HepG2 (cell line): Measurements from ENCODE around the gene KRT84. TPM values are rescaled to one million over a fixed set of nuclear protein-coding genes. Genes with fewer than 3 reads are reported as not detected.

Experiments
- ATAC-seq: fragments of 200-7000 bp; cut with Tn5 transposase; 3 replicates; pipeline ENCODE4 v1.9.1; 2020; ENCODE audit warnings: mild to moderate bottlenecking, moderate library complexity
- BruUV-seq: library from RNA; stranded (reverse); fragments of 400-500 nt; replicated peaks from 2 replicates; lab custom pipeline; 2021; lab: Mats Ljungman, UMichigan
- CTCF ChIA-PET: fragments of 300-600 bp; formaldehyde crosslinking; extraction: SDS; loops from one replicate; lab custom pipeline; 2021; ENCODE audit warnings: low total read pairs, inconsistent platforms, low intra/inter-chr PET ratio; lab: Yijun Ruan, JAX
- POLR2A ChIA-PET: fragments of 350-600 bp; sonication (Branson Sonifier 250); formaldehyde crosslinking; loops from one replicate; lab custom pipeline; 2020; ENCODE audit warnings: antibody characterized with exemption, inconsistent platforms; lab: Yijun Ruan, JAX
- DNase-seq: peaks from one replicate; pipeline ENCODE4 v3.0.0-alpha.2; 2015; ENCODE audit warnings: low spot score
- FAIRE-seq: peaks from 3 replicates; lab custom pipeline; 2011; peaks lifted over from hg19 to GRCh38; lab: Jason Lieb, UNC
- H2AFZ ChIP-seq: one replicate; pipeline ENCODE4 v1.6.1; 2011; ENCODE audit warnings: low read length, inconsistent platforms
- H3K27ac ChIP-seq: fragments of 300-600 bp; 3 replicates; pipeline ENCODE4 v1.8.0; 2011; ENCODE audit warnings: mixed run types, mild to moderate bottlenecking, mixed read lengths, low read length, inconsistent platforms; ENCODE audit not compliant: insufficient read depth; ENCODE audit errors: extremely low read length
- H3K27me3 ChIP-seq, 2 experiments: fragments of 200-600 bp in 1 of 2; 2 replicates in 1 of 2; 3 replicates in 1 of 2; pipeline versions ENCODE4 v1.6.0 to v1.8.0; 2011; ENCODE audit warnings: low read length in 2 of 2, mild to moderate bottlenecking in 2 of 2, moderate library complexity in 2 of 2, inconsistent platforms in 1 of 2; ENCODE audit not compliant: insufficient read depth in 2 of 2, control insufficient read depth in 1 of 2
- H3K36me3 ChIP-seq, 2 experiments: fragments of 200-600 bp in 1 of 2; replicated peaks in 1 of 2; 2 replicates in 1 of 2; 3 replicates in 1 of 2; pipeline versions ENCODE4 v1.5.1 to v1.8.0; 2011; ENCODE audit warnings: low read length in 2 of 2, inconsistent platforms in 1 of 2; ENCODE audit not compliant: insufficient read depth in 2 of 2, control insufficient read depth in 1 of 2
- H3K4me1 ChIP-seq: 2 replicates; pipeline ENCODE4 v1.5.1; 2012; ENCODE audit warnings: low read length, inconsistent platforms; ENCODE audit not compliant: insufficient read depth
- H3K4me2 ChIP-seq: 2 replicates; pipeline ENCODE4 v1.6.0; 2011; ENCODE audit warnings: low read depth, low read length, inconsistent platforms
- H3K4me3 ChIP-seq, 3 experiments: fragments of 200-600 bp in 1 of 3; sonication (generic), shearing (Covaris generic) in 1 of 3; replicated peaks in 1 of 3; 2 replicates each; pipeline ENCODE4 v1.5.1; 2011 to 2016; ENCODE audit warnings: low read length in 3 of 3, inconsistent platforms in 2 of 3, low read depth in 2 of 3, mild to moderate bottlenecking in 2 of 3, control low read depth in 1 of 3, mixed read lengths in 1 of 3; ENCODE audit not compliant: insufficient read depth in 1 of 3
- H3K79me2 ChIP-seq: one replicate; pipeline ENCODE4 v1.6.1; 2011; ENCODE audit warnings: low read length, inconsistent platforms; ENCODE audit not compliant: insufficient read depth
- H3K9ac ChIP-seq: 2 replicates; pipeline ENCODE4 v1.6.0; 2011; ENCODE audit warnings: mild to moderate bottlenecking, low read depth, low read length, inconsistent platforms; ENCODE audit not compliant: insufficient read depth
- H3K9me3 ChIP-seq: 2 replicates; pipeline ENCODE4 v1.5.1; 2012; ENCODE audit warnings: mild to moderate bottlenecking, low read length
- H4K20me1 ChIP-seq: 2 replicates; pipeline ENCODE4 v1.6.0; 2011; ENCODE audit warnings: inconsistent platforms, mild to moderate bottlenecking, low read length, moderate library complexity; ENCODE audit not compliant: insufficient read depth
- E2F2 ChIP-seq: sonication (generic); formaldehyde crosslinking; IDR thresholded peaks from 2 replicates; pipeline ENCODE4 v1.4.0; 2020; ENCODE audit warnings: missing genetic modification reagents, borderline replicate concordance
- JARID2 ChIP-seq: sonication (generic); formaldehyde crosslinking; IDR thresholded peaks from 2 replicates; pipeline ENCODE4 v1.8.1; 2023; ENCODE audit warnings: missing genetic modification reagents, inconsistent platforms; ENCODE audit not compliant: insufficient replicate concordance
- SMAD1 ChIP-seq: sonication (generic); formaldehyde crosslinking; IDR thresholded peaks from 2 replicates; pipeline ENCODE4 v1.4.0; 2020; ENCODE audit warnings: missing genetic modification reagents, low read depth, mild to moderate bottlenecking, borderline replicate concordance
- TBX3 ChIP-seq: fragments of 450-650 bp; IDR thresholded peaks from 2 replicates; pipeline ENCODE4 v1.6.1; 2017; ENCODE audit warnings: antibody characterized with exemption, mild to moderate bottlenecking, inconsistent platforms, borderline replicate concordance
- ZNF142 ChIP-seq: sonication (generic); formaldehyde crosslinking; IDR thresholded peaks from 2 replicates; pipeline ENCODE4 v1.4.0; 2020; ENCODE audit warnings: missing genetic modification reagents
- ZNF431 ChIP-seq: sonication (generic); formaldehyde crosslinking; IDR thresholded peaks from 2 replicates; pipeline ENCODE4 v1.9.0; 2022; ENCODE audit warnings: missing genetic modification reagents, low read depth, mild to moderate bottlenecking, borderline replicate concordance
- WGBS: methylation state at CpG from one replicate; pipeline ENCODE4 v1.1.6; 2017; ENCODE audit warnings: low lambda C conversion rate; 5-methylcytosine and 5-hydroxymethylcytosine counted together
- in situ Hi-C: cut with HindIII; loops from 2 replicates; pipeline ENCODE4 v1.10.0; 2017; ENCODE audit warnings: low pct_unique_long_range_greater_than_20kb; ENCODE audit not compliant: extremely low pct_ligation_motif_present
- intact Hi-C: fragments of 100-400 bp; cut with micrococcal nuclease; formaldehyde crosslinking; loops from one replicate; pipeline ENCODE4 v1.10.0; 2022; ENCODE audit not compliant: unreplicated experiment
- polyA plus RNA-seq, 8 experiments: library from polyadenylated mRNA; depleted of rRNA in 3 of 8; stranded (reverse) in 7 of 8; unstranded in 1 of 8; fragments of >200 nt; fragmentation: Illumina TruSeq in 4 of 8; extraction: Trizol in 4 of 8; gene quantifications; 2 replicates each; pipeline versions ENCODE4 v1.2.1 to v1.2.3, GENCODE V29; 2011 to 2016; ENCODE audit warnings: low read depth in 4 of 8, missing spikeins in 1 of 8, mixed read lengths in 1 of 8; ENCODE audit not compliant: insufficient read depth in 1 of 8
- total RNA-seq, 5 experiments: library from RNA; depleted of rRNA; stranded (reverse); fragments of >200 nt; fragmentation: Illumina TruSeq; extraction: Trizol; gene quantifications; 2 replicates each; pipeline ENCODE4 v1.2.3, GENCODE V29; 2016; ENCODE audit warnings: low read depth in 1 of 5

KRT84 gene
- total and polyA plus RNA-seq, 2 of the 13 experiments (the other 11 are each of a cell fraction or from before 2014, with no cell fraction given): not detected

- H3K9me3 ChIP-seq: no peaks in the 10 kb centered on the region
- no peak overlapping the region for H3K4me3 ChIP-seq
- peaks cover 0 to 33% of the 10 kb centered on the region in 2 experiments; a peak in 4 of 5 replicates for H3K27me3 ChIP-seq
- DNase-seq: no peak
- H3K4me2 ChIP-seq: no peak overlapping the region
- ChIA-PET CTCF (no interaction called here), POLR2A (no interaction called here)
- H3K9ac ChIP-seq: no peak overlapping the region
- intact Hi-C loops: loop anchor here (5.0 kb wide), 1 partner anchor 408 kb away; no protein-coding TSS in a partner anchor
- TF ChIP-seq SMAD1 (CRISPR knock-in tag) (no peak), JARID2 (no peak), ZNF431 (no peak), E2F2 (no peak), ZNF142 (CRISPR knock-in tag) (no peak), TBX3 (no peak)
- H3K36me3 ChIP-seq: no peaks in the 10 kb centered on the region
- no peak overlapping the region for H3K27ac ChIP-seq
- in situ Hi-C loops: no loop called here
- whole genome bisulfite sequencing: 56% methylated on average over 5 of the region's 8 CpGs
- no peaks in the 10 kb centered on the region for H4K20me1 ChIP-seq
- FAIRE-seq: no peak
- BruUV-seq: no TSS peak
- ATAC-seq: no peak
- peaks cover 10% of the 10 kb centered on the region for H3K4me1 ChIP-seq
- H2AFZ ChIP-seq: no peak overlapping the region
- no peaks in the 10 kb centered on the region for H3K79me2 ChIP-seq
Observed at GRCh38 chr12:52350021-52350620, 35.3 kb downstream of the KRT84 start.
